Activated naive CD8-positive, alpha-beta T cell treated with anti-CD3 and anti-CD28 coated beads, Interleukin-2, amount 10 ng/mL, durations not matched to agents 7 days and 5 days (primary cell): ENCODE measurements around the gene GUCY2C. TPM values are rescaled to one million over a fixed set of nuclear protein-coding genes. Genes with fewer than 3 reads are reported as not detected.
"Not testable (repeated sequence)": the region's sequence is repeated elsewhere in the genome, so short reads cannot be mapped to it uniquely, and the experiment has no call there.

ENCODE experiments used
- ATAC-seq: fragments of 150-1000 bp; cut with Tn5 transposase; one replicate; pipeline ENCODE4 v1.10.0; 2021; ENCODE audit warnings: low read depth, moderate library complexity
- POLR2A ChIA-PET: fragments of 350-600 bp; sonication (Branson Sonifier 250); formaldehyde crosslinking; loops from one replicate; lab custom pipeline; 2021; ENCODE audit warnings: antibody characterized with exemption; lab: Charles Lee
- DNase-seq: peaks from one replicate; pipeline ENCODE4 v3.0.0; 2021
- H3K27ac Mint-ChIP-seq: one replicate; pipeline ENCODE4 v1.8.0; 2022; ENCODE audit warnings: mild to moderate bottlenecking, mixed read lengths
- H3K27me3 Mint-ChIP-seq: one replicate; pipeline ENCODE4 v1.8.0; 2022; ENCODE audit warnings: mild to moderate bottlenecking, moderate library complexity, mixed read lengths
- H3K36me3 Mint-ChIP-seq: one replicate; pipeline ENCODE4 v1.8.0; 2021; ENCODE audit warnings: mild to moderate bottlenecking, mixed read lengths
- H3K4me1 Mint-ChIP-seq: one replicate; pipeline ENCODE4 v1.8.0; 2021; ENCODE audit warnings: mixed read lengths
- H3K4me3 Mint-ChIP-seq: one replicate; pipeline ENCODE4 v1.8.0; 2022; ENCODE audit warnings: mild to moderate bottlenecking, moderate library complexity, mixed read lengths
- H3K9me3 Mint-ChIP-seq: one replicate; pipeline ENCODE4 v1.8.0; 2021; ENCODE audit warnings: mixed read lengths
- total RNA-seq, 2 experiments: library from RNA; stranded (reverse); gene quantifications; one replicate each; pipeline ENCODE4 v1.2.3, GENCODE V29; 2021

GUCY2C gene
- total RNA-seq, 2 experiments from 2014 or later, result not detected

DNA sequence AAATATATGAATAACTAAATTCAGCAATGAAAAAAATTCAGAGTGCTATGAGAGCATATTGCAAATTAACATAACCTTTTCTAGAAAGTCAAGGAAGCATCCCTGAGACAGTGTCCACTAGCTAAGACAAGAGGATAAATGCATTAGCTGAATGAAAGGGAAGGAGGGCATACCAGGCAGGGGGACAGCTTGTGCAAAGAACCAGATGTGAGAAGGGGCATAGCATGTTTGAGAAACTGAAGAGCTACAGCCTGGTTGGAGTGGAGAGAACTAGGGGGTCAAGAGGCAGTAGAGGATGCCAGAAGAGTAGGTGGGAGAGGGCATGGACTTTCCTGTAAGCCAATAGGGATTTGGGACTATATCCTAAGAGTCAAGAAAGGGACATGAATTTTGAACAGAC lies 2.2 kb upstream of the GUCY2C start:
- H3K27me3 Mint-ChIP-seq, result peaks cover 4% of the 10 kb centered on the region
- H3K27ac Mint-ChIP-seq, result no peak overlapping the region
- no peaks in the 10 kb centered on the region for H3K36me3 Mint-ChIP-seq
- POLR2A ChIA-PET, result no interaction called here
- H3K9me3 Mint-ChIP-seq, result no peaks in the 10 kb centered on the region
- H3K4me1 Mint-ChIP-seq, result no peaks in the 10 kb centered on the region
- ATAC-seq (no peak), DNase-seq (no peak)
- no peak overlapping the region for H3K4me3 Mint-ChIP-seq

- H3K4me1 Mint-ChIP-seq, result no peaks in the 10 kb centered on the region
- H3K36me3 Mint-ChIP-seq, result no peaks in the 10 kb centered on the region
- peaks cover 4% of the 10 kb centered on the region for H3K27me3 Mint-ChIP-seq
- H3K9me3 Mint-ChIP-seq, result no peaks in the 10 kb centered on the region
- no peak overlapping the region for H3K4me3 Mint-ChIP-seq
- H3K27ac Mint-ChIP-seq, result no peak overlapping the region
- POLR2A ChIA-PET, result no interaction called here
- ATAC-seq (no peak), DNase-seq (no peak)
Observed at GRCh38 chr12:14695715-14696141, 671 bp downstream of the GUCY2C start.

DNA sequence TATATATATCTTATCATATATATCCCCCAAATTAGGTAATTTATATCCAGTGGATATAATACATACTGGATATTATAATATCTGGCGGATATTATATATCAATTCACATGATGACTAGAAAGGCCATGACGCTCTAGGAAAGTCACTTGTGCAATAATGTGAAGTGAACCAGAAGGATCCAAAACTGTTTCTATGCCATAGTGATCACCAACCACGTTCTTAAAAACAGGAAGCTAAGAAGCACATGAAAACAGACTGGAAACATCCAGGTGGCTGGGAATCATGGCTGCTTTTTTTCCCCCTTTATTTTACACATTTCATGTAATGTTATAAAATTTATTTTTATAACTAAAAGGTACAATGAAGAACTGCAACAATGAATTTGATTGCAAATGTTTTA lies 1.4 kb downstream of the GUCY2C start:
- Mint-ChIP-seq H3K4me1 (no peaks in the 10 kb centered on the region), H3K9me3 (no peaks in the 10 kb centered on the region), H3K4me3 (no peak overlapping the region), H3K36me3 (no peaks in the 10 kb centered on the region), H3K27ac (no peak overlapping the region), H3K27me3 (peaks cover 7% of the 10 kb centered on the region)
- DNase-seq (no peak), ATAC-seq (no peak)
- POLR2A ChIA-PET, result no interaction called here

DNA sequence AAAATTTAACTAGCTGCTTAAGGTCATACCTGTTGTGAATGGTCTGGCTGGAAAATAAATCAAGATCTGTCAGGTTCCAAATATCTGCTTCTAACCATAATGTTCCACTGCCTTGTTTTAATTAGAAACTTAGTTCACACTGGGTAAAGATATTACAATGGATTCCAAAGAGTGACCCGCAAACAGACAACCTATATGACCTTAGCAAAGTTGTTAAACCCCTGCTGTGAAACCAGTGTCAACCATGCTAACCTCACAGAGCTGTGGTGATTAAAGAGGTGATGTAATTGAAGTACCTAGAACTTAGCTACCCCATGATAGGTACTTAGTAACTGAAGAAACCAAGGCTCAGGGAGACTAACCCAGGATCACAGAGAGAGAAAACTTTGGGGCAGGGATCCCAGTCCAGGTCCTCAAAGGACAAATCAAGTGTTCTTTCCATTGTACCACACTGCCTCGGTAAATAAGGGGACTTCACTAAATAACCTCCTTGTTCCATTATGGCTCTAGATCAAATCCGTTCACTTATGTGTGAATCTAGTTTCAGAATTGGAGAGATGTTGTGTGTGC lies 2.2 kb downstream of the GUCY2C start:
- Mint-ChIP-seq H3K4me3 (no peak overlapping the region), H3K4me1 (no peaks in the 10 kb centered on the region), H3K27me3 (peaks cover 7% of the 10 kb centered on the region), H3K36me3 (no peaks in the 10 kb centered on the region), H3K9me3 (no peaks in the 10 kb centered on the region), H3K27ac (no peak overlapping the region)
- DNase-seq, result no peak
- ATAC-seq, result no peak
- POLR2A ChIA-PET, result no interaction called here

GRCh38 chr12:14693116-14693515 lies 3.3 kb downstream of the GUCY2C start:
- Mint-ChIP-seq H3K9me3 (no peaks in the 10 kb centered on the region), H3K27ac (no peak overlapping the region), H3K4me3 (no peak overlapping the region), H3K4me1 (no peaks in the 10 kb centered on the region), H3K27me3 (peaks cover 7% of the 10 kb centered on the region), H3K36me3 (no peaks in the 10 kb centered on the region)
- DNase-seq, result no peak
- POLR2A ChIA-PET, result no interaction called here
- ATAC-seq, result no peak

DNA sequence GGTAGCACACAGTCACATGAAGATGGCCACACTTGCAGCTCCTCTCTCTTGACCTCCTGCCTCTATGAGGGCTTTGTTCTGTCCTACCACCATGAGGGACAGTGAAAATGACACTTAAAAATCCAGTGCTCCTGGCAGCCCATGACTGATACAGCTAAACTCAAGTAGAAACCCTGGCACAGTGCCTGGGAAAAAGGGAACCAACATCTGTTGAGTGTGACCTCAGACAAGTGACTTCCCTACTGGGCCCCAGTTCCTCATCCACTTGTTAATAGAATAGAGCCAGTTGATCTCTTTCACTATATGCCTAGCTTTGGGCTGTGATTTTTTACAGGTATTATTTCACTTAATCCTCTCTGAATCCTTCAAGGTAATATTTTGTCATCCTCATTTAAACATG lies 4.8 kb downstream of the GUCY2C start:
- no peak overlapping the region for H3K27ac Mint-ChIP-seq

GRCh38 chr12:14689996-14690395 lies 6.4 kb downstream of the GUCY2C start:
- POLR2A ChIA-PET, result no interaction called here
- DNase-seq, result no peak
- Mint-ChIP-seq H3K27me3 (peaks cover 7% of the 10 kb centered on the region), H3K9me3 (no peaks in the 10 kb centered on the region), H3K36me3 (no peaks in the 10 kb centered on the region), H3K4me3 (no peak overlapping the region), H3K4me1 (no peaks in the 10 kb centered on the region), H3K27ac (no peak overlapping the region)
- no peak for ATAC-seq

More for the DNA sequence above, 4.8 kb downstream of the GUCY2C start:
- Mint-ChIP-seq H3K4me1 (no peaks in the 10 kb centered on the region), H3K36me3 (no peaks in the 10 kb centered on the region), H3K4me3 (no peak overlapping the region), H3K9me3 (no peaks in the 10 kb centered on the region), H3K27me3 (peaks cover 7% of the 10 kb centered on the region)
- ATAC-seq (no peak), DNase-seq (no peak)
- POLR2A ChIA-PET, result no interaction called here

DNA sequence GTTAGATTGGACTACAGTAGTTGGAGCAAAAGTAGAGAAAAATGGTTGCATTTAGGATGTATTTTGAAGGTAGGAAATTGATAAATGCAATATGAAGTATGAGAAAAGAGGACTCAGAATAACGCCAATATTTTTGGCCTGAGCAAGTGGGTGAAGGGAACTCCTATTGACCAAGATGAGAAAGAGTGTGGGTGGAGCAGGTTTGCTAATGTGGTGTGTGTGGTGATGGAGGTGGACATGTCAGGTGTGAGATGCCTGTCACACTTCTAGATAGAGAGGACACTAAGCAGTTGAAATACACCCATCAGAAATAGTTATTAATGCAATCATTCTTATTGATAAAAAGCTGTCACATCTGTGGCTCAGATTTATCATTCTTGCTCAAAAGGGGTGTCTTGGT lies 7.3 kb downstream of the GUCY2C start:
- Mint-ChIP-seq H3K9me3 (no peaks in the 10 kb centered on the region), H3K4me1 (no peaks in the 10 kb centered on the region), H3K27me3 (peaks cover 3% of the 10 kb centered on the region), H3K36me3 (no peaks in the 10 kb centered on the region), H3K27ac (no peak overlapping the region), H3K4me3 (no peak overlapping the region)
- ATAC-seq (no peak), DNase-seq (no peak)
- POLR2A ChIA-PET, result no interaction called here

- H3K4me3 Mint-ChIP-seq, H3K4me1 Mint-ChIP-seq, H3K9me3 Mint-ChIP-seq, H3K36me3 Mint-ChIP-seq, H3K27ac Mint-ChIP-seq, H3K27me3 Mint-ChIP-seq, DNase-seq, POLR2A ChIA-PET, ATAC-seq: not testable (repeated sequence)
Observed at GRCh38 chr12:14682231-14682630, 14.2 kb downstream of the GUCY2C start.

DNA sequence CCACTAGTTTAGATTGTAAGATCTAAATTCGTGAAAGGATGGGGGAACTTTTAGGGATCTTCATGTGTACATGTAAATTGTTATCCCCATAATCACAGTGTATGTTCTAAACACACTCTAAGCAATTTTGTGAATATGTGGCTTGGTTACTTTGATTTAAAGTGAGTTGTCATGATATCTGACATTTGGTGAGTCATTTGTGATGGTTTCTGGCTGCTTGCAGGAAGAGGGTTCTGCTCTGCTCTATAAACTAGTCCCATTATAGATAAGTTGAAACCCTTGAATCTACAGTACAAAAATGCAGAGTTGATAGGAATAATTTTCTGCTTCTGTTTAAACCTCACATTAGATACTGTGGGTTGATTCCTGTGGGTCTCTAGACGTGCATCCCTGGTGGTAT lies 14.8 kb downstream of the GUCY2C start:
- no peaks in the 10 kb centered on the region for H3K9me3 Mint-ChIP-seq
- ATAC-seq, result no peak

DNA sequence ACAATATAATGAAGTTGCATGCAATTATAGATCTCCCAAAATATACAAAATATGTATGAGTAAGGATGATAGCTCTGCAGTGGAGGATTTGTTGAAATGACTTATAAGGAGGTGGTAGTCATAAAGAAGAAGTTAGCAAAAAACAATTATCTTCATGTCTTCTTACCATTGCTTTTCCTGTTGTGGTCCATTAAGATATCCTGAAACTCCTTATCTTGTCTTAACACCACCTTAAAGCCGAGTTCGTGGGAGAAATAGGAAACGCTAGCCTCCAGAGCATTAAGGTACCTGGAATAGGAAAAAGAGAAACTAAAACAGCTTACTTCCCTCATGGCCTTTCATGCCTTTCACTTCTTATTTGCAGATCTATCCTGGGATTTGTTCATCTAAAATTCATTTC lies 15.2 kb downstream of the GUCY2C start:
- Mint-ChIP-seq H3K36me3 (no peaks in the 10 kb centered on the region), H3K27ac (no peak overlapping the region), H3K9me3 (no peaks in the 10 kb centered on the region), H3K4me3 (no peak overlapping the region), H3K4me1 (no peaks in the 10 kb centered on the region), H3K27me3 (peaks cover 6% of the 10 kb centered on the region)
- POLR2A ChIA-PET, result no interaction called here
- ATAC-seq, result no peak
- DNase-seq, result no peak

More for the DNA sequence above, 14.8 kb downstream of the GUCY2C start:
- H3K4me1 Mint-ChIP-seq, result no peaks in the 10 kb centered on the region
- H3K27me3 Mint-ChIP-seq, result peaks cover 6% of the 10 kb centered on the region
- no peak overlapping the region for H3K27ac Mint-ChIP-seq
- POLR2A ChIA-PET, result no interaction called here
- no peak for DNase-seq
- H3K36me3 Mint-ChIP-seq, result no peaks in the 10 kb centered on the region
- no peak overlapping the region for H3K4me3 Mint-ChIP-seq

DNA sequence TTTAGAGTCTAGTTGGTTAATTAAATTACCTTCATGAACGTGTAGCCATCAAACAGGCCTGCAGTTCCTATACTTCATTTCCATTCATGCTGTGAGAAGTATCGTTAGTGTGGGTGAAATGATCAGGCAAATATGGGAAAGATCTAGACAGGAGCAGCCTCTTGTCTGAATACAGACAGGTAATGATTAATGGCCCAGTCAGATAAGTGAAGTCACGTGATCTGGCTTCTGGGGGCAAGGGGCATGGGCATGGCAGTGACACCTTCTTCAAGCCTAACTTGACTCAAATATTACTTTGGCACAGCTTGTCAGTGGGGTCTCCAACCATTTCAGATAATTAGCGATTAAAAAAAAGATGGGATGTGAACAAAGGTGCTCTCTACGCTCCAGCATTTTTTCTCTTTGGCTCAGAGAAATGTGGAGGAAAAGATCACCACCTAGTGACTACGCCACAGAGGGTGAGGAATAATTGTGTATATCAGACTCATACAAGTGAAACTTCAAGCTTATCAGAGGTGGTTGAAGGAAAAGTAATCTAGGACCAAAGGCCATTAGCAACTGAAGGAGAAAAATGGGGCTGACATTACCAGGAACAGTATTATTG lies 17.8 kb downstream of the GUCY2C start:
- H3K36me3 Mint-ChIP-seq, result no peaks in the 10 kb centered on the region
- ATAC-seq (no peak), DNase-seq (no peak)
- peaks cover 10% of the 10 kb centered on the region for H3K27me3 Mint-ChIP-seq
- no peaks in the 10 kb centered on the region for H3K9me3 Mint-ChIP-seq
- no peak overlapping the region for H3K4me3 Mint-ChIP-seq
- H3K4me1 Mint-ChIP-seq, result no peaks in the 10 kb centered on the region
- no peak overlapping the region for H3K27ac Mint-ChIP-seq
- POLR2A ChIA-PET, result no interaction called here

DNA sequence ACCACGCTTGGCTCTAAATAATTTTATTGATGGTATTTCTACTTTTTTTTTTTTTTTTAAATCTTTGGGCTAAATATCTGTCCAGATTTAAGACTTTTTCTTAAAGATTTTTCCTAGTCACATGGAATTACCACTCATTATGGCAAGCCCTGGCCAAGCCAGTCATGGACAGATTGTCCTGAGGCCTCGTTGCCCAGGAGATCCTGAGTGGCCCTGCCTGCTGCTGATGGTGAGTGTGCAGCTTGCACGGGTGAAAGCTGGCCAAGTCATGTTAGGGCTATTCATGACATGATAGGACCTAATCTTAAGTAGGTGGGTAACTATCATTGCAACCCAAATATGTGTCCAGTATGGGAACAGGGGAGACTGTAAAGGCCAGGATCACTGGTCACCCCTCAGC lies 27.8 kb downstream of the GUCY2C start:
- no peak for DNase-seq
- peaks cover 1% of the 10 kb centered on the region for H3K9me3 Mint-ChIP-seq
- H3K27me3 Mint-ChIP-seq, result peaks cover 1% of the 10 kb centered on the region
- no peak overlapping the region for H3K27ac Mint-ChIP-seq
- H3K4me3 Mint-ChIP-seq, result no peak overlapping the region
- ATAC-seq, result no peak
- POLR2A ChIA-PET, result no interaction called here
- H3K36me3 Mint-ChIP-seq, result no peaks in the 10 kb centered on the region
- H3K4me1 Mint-ChIP-seq, result peaks cover 14% of the 10 kb centered on the region
